Breast epithelium (tissue), 3 donors: Measurements from ENCODE around the gene NLRP13.

Experiments used
- POLR2A ChIP-seq: fragments of 450-650 bp; IDR thresholded peaks from one replicate; pipeline ENCODE4 v1.6.1; 2016; ENCODE audit warnings: antibody characterized with exemption, mild to moderate bottlenecking, moderate library complexity
- TF ChIP-seq, protein P1 (sequence below), 3 donors: fragments of 450-650 bp; IDR thresholded peaks; one replicate each; pipeline ENCODE4 v1.5.1; 2016 to 2017; ENCODE audit warnings: antibody characterized with exemption in 3 of 3, mild to moderate bottlenecking in 3 of 3, moderate library complexity in 3 of 3

DNA sequence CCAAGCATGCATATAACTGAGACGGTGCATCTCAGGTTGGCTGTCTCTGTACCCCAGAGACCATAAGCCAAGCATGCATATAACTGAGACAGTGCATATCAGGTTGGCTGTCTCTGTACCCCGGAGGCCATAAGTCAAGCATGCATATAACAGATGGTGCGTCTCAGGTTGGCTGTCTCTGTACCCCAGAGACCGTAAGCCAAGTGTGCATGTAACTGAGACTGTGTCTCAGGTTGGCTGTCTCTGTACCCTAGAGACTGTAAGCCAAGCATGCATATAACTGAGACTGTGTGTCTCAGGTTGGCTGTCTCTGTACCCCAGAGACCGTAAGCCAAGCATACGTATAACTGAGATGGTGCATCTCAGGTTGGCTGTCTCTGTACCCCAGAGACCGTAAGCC lies 65.0 kb downstream of the NLRP13 start:
- TF ChIP-seq, protein P1, sequence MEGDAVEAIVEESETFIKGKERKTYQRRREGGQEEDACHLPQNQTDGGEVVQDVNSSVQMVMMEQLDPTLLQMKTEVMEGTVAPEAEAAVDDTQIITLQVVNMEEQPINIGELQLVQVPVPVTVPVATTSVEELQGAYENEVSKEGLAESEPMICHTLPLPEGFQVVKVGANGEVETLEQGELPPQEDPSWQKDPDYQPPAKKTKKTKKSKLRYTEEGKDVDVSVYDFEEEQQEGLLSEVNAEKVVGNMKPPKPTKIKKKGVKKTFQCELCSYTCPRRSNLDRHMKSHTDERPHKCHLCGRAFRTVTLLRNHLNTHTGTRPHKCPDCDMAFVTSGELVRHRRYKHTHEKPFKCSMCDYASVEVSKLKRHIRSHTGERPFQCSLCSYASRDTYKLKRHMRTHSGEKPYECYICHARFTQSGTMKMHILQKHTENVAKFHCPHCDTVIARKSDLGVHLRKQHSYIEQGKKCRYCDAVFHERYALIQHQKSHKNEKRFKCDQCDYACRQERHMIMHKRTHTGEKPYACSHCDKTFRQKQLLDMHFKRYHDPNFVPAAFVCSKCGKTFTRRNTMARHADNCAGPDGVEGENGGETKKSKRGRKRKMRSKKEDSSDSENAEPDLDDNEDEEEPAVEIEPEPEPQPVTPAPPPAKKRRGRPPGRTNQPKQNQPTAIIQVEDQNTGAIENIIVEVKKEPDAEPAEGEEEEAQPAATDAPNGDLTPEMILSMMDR (IDR thresholded peaks at IDR 0.05) = no peak
- no peak for TF ChIP-seq POLR2A
